ENCODE data around the gene ETF1.
A peak's percentile ranks its signal among the peaks of the same experiment; 100 is the strongest.

Gene ETF1

GRCh38 chr5:138574744-138575193 lies 31.7 kb upstream of the ETF1 start:
- H3K27ac ChIP-seq (ENCODE audit: low read depth, low read length): peak overlapping the region; percentile 97
- H3K27me3 ChIP-seq (ENCODE audit: insufficient read depth, low read length): no peaks in the 10 kb centered on the region
- peak overlapping the region; percentile 94 for H3K4me3 ChIP-seq (ENCODE audit: low read depth, low read length)
- H3K79me2 ChIP-seq (ENCODE audit: control insufficient read depth, insufficient read depth, low read length, unreplicated experiment): peaks cover 51% of the 10 kb centered on the region
- peaks cover 11% of the 10 kb centered on the region for H3K4me1 ChIP-seq (ENCODE audit: control insufficient read depth, insufficient read depth, low read length, unreplicated experiment)
- H2AFZ ChIP-seq (ENCODE audit: low read length, unreplicated experiment): no peak overlapping the region
- H3K36me3 ChIP-seq (ENCODE audit: insufficient read depth, low read length): peaks cover 17% of the 10 kb centered on the region

GRCh38 chr5:138573949-138574670 lies 31.1 kb upstream of the ETF1 start:
- Histone ChIP-seq H3K27ac (ENCODE audit: low read depth, low read length) (peak overlapping the region; percentile 97), H3K4me3 (ENCODE audit: low read depth, low read length) (peak overlapping the region; percentile 94), H3K27me3 (ENCODE audit: insufficient read depth, low read length) (no peaks in the 10 kb centered on the region), H3K36me3 (ENCODE audit: insufficient read depth, low read length) (peaks cover 20% of the 10 kb centered on the region), H3K4me1 (ENCODE audit: control insufficient read depth, insufficient read depth, low read length, unreplicated experiment) (peaks cover 11% of the 10 kb centered on the region), H2AFZ (ENCODE audit: low read length, unreplicated experiment) (no peak overlapping the region), H3K79me2 (ENCODE audit: control insufficient read depth, insufficient read depth, low read length, unreplicated experiment) (peaks cover 52% of the 10 kb centered on the region)

- Histone ChIP-seq H3K4me1 (ENCODE audit: control insufficient read depth, insufficient read depth, low read length, unreplicated experiment) (peaks cover 16% of the 10 kb centered on the region), H2AFZ (ENCODE audit: low read length, unreplicated experiment) (no peak overlapping the region), H3K79me2 (ENCODE audit: control insufficient read depth, insufficient read depth, low read length, unreplicated experiment) (peaks cover 60% of the 10 kb centered on the region), H3K4me3 (ENCODE audit: low read depth, low read length) (peak overlapping the region; percentile 94), H3K27me3 (ENCODE audit: insufficient read depth, low read length) (no peaks in the 10 kb centered on the region), H3K27ac (ENCODE audit: low read depth, low read length) (0 out of 2 replicates have a peak overlapping the region, but pooled peaks have one; percentile 97), H3K36me3 (ENCODE audit: insufficient read depth, low read length) (peaks cover 28% of the 10 kb centered on the region)
Observed at GRCh38 chr5:138573223-138573622, 30.2 kb upstream of the ETF1 start.

- Histone ChIP-seq H3K27me3 (ENCODE audit: insufficient read depth, low read length) (no peaks in the 10 kb centered on the region), H3K27ac (ENCODE audit: low read depth, low read length) (no peak overlapping the region), H3K36me3 (ENCODE audit: insufficient read depth, low read length) (peaks cover 46% of the 10 kb centered on the region), H3K4me3 (ENCODE audit: low read depth, low read length) (no peak overlapping the region), H2AFZ (ENCODE audit: low read length, unreplicated experiment) (no peak overlapping the region), H3K4me1 (ENCODE audit: control insufficient read depth, insufficient read depth, low read length, unreplicated experiment) (peaks cover 12% of the 10 kb centered on the region), H3K79me2 (ENCODE audit: control insufficient read depth, insufficient read depth, low read length, unreplicated experiment) (peaks cover 82% of the 10 kb centered on the region)
Observed at GRCh38 chr5:138570871-138571270, 27.8 kb upstream of the ETF1 start.

- Histone ChIP-seq H3K27me3 (ENCODE audit: insufficient read depth, low read length) (no peaks in the 10 kb centered on the region), H3K79me2 (ENCODE audit: control insufficient read depth, insufficient read depth, low read length, unreplicated experiment) (peaks cover 89% of the 10 kb centered on the region), H3K4me1 (ENCODE audit: control insufficient read depth, insufficient read depth, low read length, unreplicated experiment) (peaks cover 11% of the 10 kb centered on the region), H3K4me3 (ENCODE audit: low read depth, low read length) (no peak overlapping the region), H3K36me3 (ENCODE audit: insufficient read depth, low read length) (peaks cover 57% of the 10 kb centered on the region), H3K27ac (ENCODE audit: low read depth, low read length) (no peak overlapping the region), H2AFZ (ENCODE audit: low read length, unreplicated experiment) (no peak overlapping the region)
Observed at GRCh38 chr5:138569782-138570181, 26.7 kb upstream of the ETF1 start.

GRCh38 chr5:138568061-138568824 lies 25.2 kb upstream of the ETF1 start:
- Histone ChIP-seq H3K4me1 (ENCODE audit: control insufficient read depth, insufficient read depth, low read length, unreplicated experiment) (peaks cover 11% of the 10 kb centered on the region), H3K27me3 (ENCODE audit: insufficient read depth, low read length) (no peaks in the 10 kb centered on the region), H3K27ac (ENCODE audit: low read depth, low read length) (no peak overlapping the region), H3K4me3 (ENCODE audit: low read depth, low read length) (no peak overlapping the region), H3K79me2 (ENCODE audit: control insufficient read depth, insufficient read depth, low read length, unreplicated experiment) (peaks cover 87% of the 10 kb centered on the region), H2AFZ (ENCODE audit: low read length, unreplicated experiment) (no peak overlapping the region), H3K36me3 (ENCODE audit: insufficient read depth, low read length) (peaks cover 66% of the 10 kb centered on the region)

- no peak overlapping the region for H2AFZ ChIP-seq (ENCODE audit: low read length, unreplicated experiment)
- H3K36me3 ChIP-seq (ENCODE audit: insufficient read depth, low read length): peaks cover 64% of the 10 kb centered on the region
- H3K27me3 ChIP-seq (ENCODE audit: insufficient read depth, low read length): no peaks in the 10 kb centered on the region
- H3K4me3 ChIP-seq (ENCODE audit: low read depth, low read length): no peak overlapping the region
- no peak overlapping the region for H3K27ac ChIP-seq (ENCODE audit: low read depth, low read length)
- H3K4me1 ChIP-seq (ENCODE audit: control insufficient read depth, insufficient read depth, low read length, unreplicated experiment): peaks cover 5% of the 10 kb centered on the region
- peaks cover 79% of the 10 kb centered on the region for H3K79me2 ChIP-seq (ENCODE audit: control insufficient read depth, insufficient read depth, low read length, unreplicated experiment)
Observed at GRCh38 chr5:138566792-138567191, 23.8 kb upstream of the ETF1 start.

GRCh38 chr5:138565100-138565821 lies 22.2 kb upstream of the ETF1 start:
- H3K27me3 ChIP-seq (ENCODE audit: insufficient read depth, low read length): no peaks in the 10 kb centered on the region
- H3K36me3 ChIP-seq (ENCODE audit: insufficient read depth, low read length): peaks cover 56% of the 10 kb centered on the region
- no peak overlapping the region for H3K4me3 ChIP-seq (ENCODE audit: low read depth, low read length)
- H3K79me2 ChIP-seq (ENCODE audit: control insufficient read depth, insufficient read depth, low read length, unreplicated experiment): peaks cover 68% of the 10 kb centered on the region
- no peak overlapping the region for H2AFZ ChIP-seq (ENCODE audit: low read length, unreplicated experiment)
- H3K27ac ChIP-seq (ENCODE audit: low read depth, low read length): no peak overlapping the region
- peaks cover 5% of the 10 kb centered on the region for H3K4me1 ChIP-seq (ENCODE audit: control insufficient read depth, insufficient read depth, low read length, unreplicated experiment)

GRCh38 chr5:138564242-138564641 lies 21.2 kb upstream of the ETF1 start:
- Histone ChIP-seq H3K4me3 (ENCODE audit: low read depth, low read length) (no peak overlapping the region), H3K36me3 (ENCODE audit: insufficient read depth, low read length) (peaks cover 54% of the 10 kb centered on the region), H3K27ac (ENCODE audit: low read depth, low read length) (no peak overlapping the region), H3K27me3 (ENCODE audit: insufficient read depth, low read length) (no peaks in the 10 kb centered on the region), H2AFZ (ENCODE audit: low read length, unreplicated experiment) (no peak overlapping the region), H3K79me2 (ENCODE audit: control insufficient read depth, insufficient read depth, low read length, unreplicated experiment) (peaks cover 61% of the 10 kb centered on the region), H3K4me1 (ENCODE audit: control insufficient read depth, insufficient read depth, low read length, unreplicated experiment) (peaks cover 5% of the 10 kb centered on the region)

GRCh38 chr5:138563340-138564118 lies 20.5 kb upstream of the ETF1 start:
- no peak overlapping the region for H2AFZ ChIP-seq (ENCODE audit: low read length, unreplicated experiment)
- H3K36me3 ChIP-seq (ENCODE audit: insufficient read depth, low read length): peaks cover 50% of the 10 kb centered on the region
- no peak overlapping the region for H3K27ac ChIP-seq (ENCODE audit: low read depth, low read length)

More at GRCh38 chr5:138563340-138564118, 20.5 kb upstream of the ETF1 start:
- H3K4me1 ChIP-seq (ENCODE audit: control insufficient read depth, insufficient read depth, low read length, unreplicated experiment): peaks cover under 1% of the 10 kb centered on the region
- H3K27me3 ChIP-seq (ENCODE audit: insufficient read depth, low read length): no peaks in the 10 kb centered on the region
- H3K4me3 ChIP-seq (ENCODE audit: low read depth, low read length): no peak overlapping the region
- peaks cover 56% of the 10 kb centered on the region for H3K79me2 ChIP-seq (ENCODE audit: control insufficient read depth, insufficient read depth, low read length, unreplicated experiment)

Measured in ACC112 (cell line).